ENCODE measurements around the gene VSTM5. TPM values are rescaled to one million over a fixed set of nuclear protein-coding genes. Genes with fewer than 3 reads are reported as not detected.

VSTM5 gene
- total RNA-seq, 1 experiment from 2014 or later: not detected

DNA sequence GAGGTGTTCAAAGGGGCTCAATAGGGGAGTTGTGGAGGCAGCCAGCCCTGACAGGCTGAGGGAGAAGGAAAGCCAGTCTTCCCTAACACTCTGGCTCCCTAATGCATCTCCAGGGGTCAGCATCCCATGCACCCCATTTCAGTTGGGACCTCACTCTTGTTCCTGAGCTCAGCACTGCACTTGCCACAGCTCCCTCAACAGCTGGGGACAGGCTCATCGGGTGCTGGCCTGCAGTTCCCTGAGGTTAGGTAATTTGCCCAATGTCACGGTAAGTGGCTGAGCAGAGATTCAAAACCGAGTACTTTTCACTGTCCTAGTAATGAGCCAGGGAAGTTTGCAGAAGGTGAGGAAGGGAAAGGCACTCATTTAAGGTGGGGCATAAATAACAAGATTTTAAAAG lies 20.8 kb downstream of the VSTM5 start:
- Histone ChIP-seq H2BK12ac (ENCODE audit: insufficient read length, low read depth, low read length) (no peak overlapping the region), H4K20me1 (ENCODE audit: control insufficient read depth, insufficient read depth, insufficient read length) (no peaks in the 10 kb centered on the region), H3K4me2 (ENCODE audit: insufficient read depth, insufficient read length, low read length) (no peak overlapping the region), H2AFZ (ENCODE audit: low read length) (no peak overlapping the region), H3K9me3 (ENCODE audit: control insufficient read depth, low read depth, low read length) (no peaks in the 10 kb centered on the region), H3K9ac (ENCODE audit: extremely low read depth, insufficient read length, low read length) (no peak overlapping the region), H3K79me1 (ENCODE audit: insufficient read depth, low read depth, low read length, poor library complexity, severe bottlenecking) (no peaks in the 10 kb centered on the region), H2BK15ac (ENCODE audit: low read depth, low read length) (no peak overlapping the region), H3K56ac (ENCODE audit: insufficient read length, low read depth, low read length) (no peak overlapping the region), H3T11ph (ENCODE audit: low read length) (no peak overlapping the region), H2AK5ac (ENCODE audit: insufficient read length, low read length) (no peak overlapping the region), H2BK5ac (ENCODE audit: insufficient read length, low read length) (no peak overlapping the region), H2BK120ac (ENCODE audit: low read depth, low read length, poor library complexity, severe bottlenecking) (no peak overlapping the region), H3K27me3 (ENCODE audit: insufficient read depth, low read length) (no peaks in the 10 kb centered on the region), H3K79me2 (ENCODE audit: insufficient read depth, low read length) (no peaks in the 10 kb centered on the region), H4K5ac (ENCODE audit: insufficient read length, low read depth, low read length) (no peak overlapping the region), H3K23me2 (ENCODE audit: insufficient read length, low read depth, low read length, poor library complexity, severe bottlenecking) (no peaks in the 10 kb centered on the region), H3K4ac (ENCODE audit: low read depth, low read length) (no peak overlapping the region), H3K23ac (ENCODE audit: insufficient read length, low read depth, low read length) (no peak overlapping the region), H3K4me1 (ENCODE audit: insufficient read depth, low read length) (no peaks in the 10 kb centered on the region), H3K18ac (ENCODE audit: insufficient read length, low read depth, low read length) (no peak overlapping the region), H4K91ac (ENCODE audit: insufficient read length, low read depth, low read length) (no peak overlapping the region), H3K14ac (ENCODE audit: insufficient read depth, low read length) (no peak overlapping the region), H3K27ac (ENCODE audit: insufficient read length, low read depth, low read length) (no peak overlapping the region), H2BK20ac (ENCODE audit: low read depth, low read length, poor library complexity, severe bottlenecking) (no peak overlapping the region), H4K8ac (replicated peaks; ENCODE audit: insufficient read length, low read depth, low read length) (no peak overlapping the region)
- no peak overlapping the region; a peak in 1 of 5 replicates for H3K4me3 Mint-ChIP-seq
- H3K36me3 Mint-ChIP-seq (ENCODE audit: insufficient read depth in 1 of 3, low read depth in 3 of 3): no peaks in the 10 kb centered on the region
- H3K27ac Mint-ChIP-seq: no peak overlapping the region
- TF ChIP-seq, protein P1, sequence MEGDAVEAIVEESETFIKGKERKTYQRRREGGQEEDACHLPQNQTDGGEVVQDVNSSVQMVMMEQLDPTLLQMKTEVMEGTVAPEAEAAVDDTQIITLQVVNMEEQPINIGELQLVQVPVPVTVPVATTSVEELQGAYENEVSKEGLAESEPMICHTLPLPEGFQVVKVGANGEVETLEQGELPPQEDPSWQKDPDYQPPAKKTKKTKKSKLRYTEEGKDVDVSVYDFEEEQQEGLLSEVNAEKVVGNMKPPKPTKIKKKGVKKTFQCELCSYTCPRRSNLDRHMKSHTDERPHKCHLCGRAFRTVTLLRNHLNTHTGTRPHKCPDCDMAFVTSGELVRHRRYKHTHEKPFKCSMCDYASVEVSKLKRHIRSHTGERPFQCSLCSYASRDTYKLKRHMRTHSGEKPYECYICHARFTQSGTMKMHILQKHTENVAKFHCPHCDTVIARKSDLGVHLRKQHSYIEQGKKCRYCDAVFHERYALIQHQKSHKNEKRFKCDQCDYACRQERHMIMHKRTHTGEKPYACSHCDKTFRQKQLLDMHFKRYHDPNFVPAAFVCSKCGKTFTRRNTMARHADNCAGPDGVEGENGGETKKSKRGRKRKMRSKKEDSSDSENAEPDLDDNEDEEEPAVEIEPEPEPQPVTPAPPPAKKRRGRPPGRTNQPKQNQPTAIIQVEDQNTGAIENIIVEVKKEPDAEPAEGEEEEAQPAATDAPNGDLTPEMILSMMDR (conservative IDR thresholded peaks at IDR 0.05): no peak
- H3K9me3 Mint-ChIP-seq: no peaks in the 10 kb centered on the region
- no peaks in the 10 kb centered on the region; the same call in 1 of the 2 replicates for H3K27me3 Mint-ChIP-seq (ENCODE audit: low read depth)
- WGBS (ENCODE audit: extremely low coverage, insufficient read length, low lambda C conversion rate): no CpG with 5 or more reads among the region's 3 CpGs
- H3K4me1 Mint-ChIP-seq: peaks cover 3 to 5% of the 10 kb centered on the region in 2 experiments; a peak in 2 of 4 replicates
- no peak for DNase-seq
